AG08396 (cell line): ENCODE results near the gene TEX12.
"Not testable (repeated sequence)": the region's sequence is repeated elsewhere in the genome, so short reads cannot be mapped to it uniquely, and the experiment has no call there.

ENCODE experiments used
- DNase-seq: peaks from one replicate; pipeline ENCODE4 v3.0.0; 2012; ENCODE audit warnings: low spot score, mixed read lengths

TEX12 gene

GRCh38 chr11:112163875-112164685, 3.1 kb upstream of the TEX12 start, which contains the start of gene IL18:
TSS of gene IL18 (minus strand) at chr11:112164094. CDS start at chr11:112155053, 9,041 bp downstream.
- no peak for DNase-seq

DNA sequence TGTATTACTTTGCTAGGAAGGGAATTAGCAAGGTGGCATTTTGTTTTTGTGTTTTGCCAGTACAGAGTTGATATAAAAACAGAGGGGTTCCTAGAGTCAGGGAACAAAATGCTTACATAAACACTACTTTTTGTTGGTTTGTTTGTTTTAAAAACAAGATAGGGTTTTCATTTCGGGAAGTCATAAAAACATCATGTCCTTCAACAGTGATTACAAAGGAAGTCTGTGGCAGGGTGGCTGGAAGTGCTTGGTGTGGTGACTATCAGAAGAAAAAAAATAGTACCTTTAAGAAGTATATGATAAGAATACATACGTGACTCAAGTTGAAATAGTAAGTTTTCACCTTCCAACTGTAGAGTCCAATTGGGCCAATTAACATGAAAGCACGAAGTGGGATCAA, 2.1 kb upstream of the TEX12 start:
- DNase-seq: no peak

- DNase-seq: no peak
Measured at GRCh38 chr11:112166562-112166961, 610 bp upstream of the TEX12 start.

DNA sequence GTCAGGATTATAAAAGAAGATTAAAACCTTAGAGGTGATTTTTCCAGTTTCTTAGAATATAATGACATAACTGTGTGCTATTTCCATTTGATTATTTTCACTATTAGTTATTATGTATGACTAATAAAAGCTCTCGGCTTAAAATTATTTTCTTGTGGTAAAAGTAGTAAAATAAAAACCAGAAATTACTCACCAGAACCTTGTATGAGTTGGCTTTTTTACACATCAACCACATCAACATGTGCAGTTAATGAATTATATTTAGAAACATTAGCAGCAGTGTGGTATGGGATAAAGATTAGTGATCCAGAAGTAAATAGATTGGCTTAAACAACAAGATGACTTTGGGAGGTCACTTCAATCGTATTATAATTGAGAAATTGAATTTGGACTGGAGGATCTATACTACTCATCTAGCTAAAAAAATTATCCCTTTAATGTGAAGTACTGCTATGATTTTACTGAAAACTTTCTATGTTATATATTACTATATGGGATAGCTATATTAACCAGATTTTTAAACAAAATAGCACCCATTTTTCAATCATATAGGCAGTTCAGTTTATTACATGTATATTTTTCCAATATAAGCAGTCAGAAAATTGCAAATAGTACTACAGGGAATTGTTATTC, 5.3 kb downstream of the TEX12 start:
- peak; percentile 23 for DNase-seq

- DNase-seq: no peak
Measured at GRCh38 chr11:112173152-112173551, 6.0 kb downstream of the TEX12 start.

- DNase-seq: peak; percentile 78
Measured at GRCh38 chr11:112174789-112175598, 7.8 kb downstream of the TEX12 start, which contains the start of gene BCO2. TSS of gene BCO2 (plus strand) at chr11:112175512. CDS start at chr11:112175602, 90 bp downstream.

GRCh38 chr11:112175599-112175952, 8.4 kb downstream of the TEX12 start:
- no peak for DNase-seq

DNA sequence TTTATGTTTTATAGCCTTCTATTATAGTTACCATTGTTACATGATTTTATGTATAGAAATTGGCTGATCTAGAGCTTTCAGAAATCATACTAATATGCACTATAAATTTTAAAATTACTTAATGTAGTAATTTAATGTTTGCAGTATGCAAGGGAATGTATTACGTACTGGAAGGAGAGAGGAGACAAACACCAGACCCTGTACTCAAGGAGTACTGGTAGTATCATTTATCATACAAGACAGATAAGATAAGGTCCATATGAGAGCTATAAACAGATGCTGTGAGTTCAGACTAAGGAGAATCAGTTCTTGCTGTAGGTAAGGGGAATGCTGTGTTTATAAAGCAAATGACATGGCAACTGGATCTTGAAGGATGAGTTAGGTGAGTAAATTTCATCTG, 8.9 kb downstream of the TEX12 start:
- DNase-seq: no peak

DNA sequence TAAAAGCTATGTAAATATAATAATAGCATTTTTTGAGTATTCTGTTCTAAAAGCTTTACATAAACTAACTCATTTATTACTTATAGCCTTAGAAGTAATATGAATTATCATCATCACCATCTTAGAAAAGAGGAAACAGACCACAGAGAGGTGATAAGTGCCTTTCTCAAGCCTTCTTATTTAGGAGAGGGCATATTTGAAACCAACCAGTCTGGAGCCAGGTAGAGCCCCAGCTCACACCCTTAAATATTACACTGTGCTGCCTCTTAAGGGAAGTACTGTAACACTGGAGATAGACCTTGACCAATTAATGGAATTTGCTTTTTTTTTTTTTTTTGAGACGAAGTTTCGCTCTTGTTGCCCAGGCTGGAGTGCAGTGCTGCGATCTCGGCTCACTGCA, 10.4 kb downstream of the TEX12 start:
- no peak for DNase-seq

- DNase-seq: no peak
Measured at GRCh38 chr11:112178428-112178827, 11.3 kb downstream of the TEX12 start.

DNA sequence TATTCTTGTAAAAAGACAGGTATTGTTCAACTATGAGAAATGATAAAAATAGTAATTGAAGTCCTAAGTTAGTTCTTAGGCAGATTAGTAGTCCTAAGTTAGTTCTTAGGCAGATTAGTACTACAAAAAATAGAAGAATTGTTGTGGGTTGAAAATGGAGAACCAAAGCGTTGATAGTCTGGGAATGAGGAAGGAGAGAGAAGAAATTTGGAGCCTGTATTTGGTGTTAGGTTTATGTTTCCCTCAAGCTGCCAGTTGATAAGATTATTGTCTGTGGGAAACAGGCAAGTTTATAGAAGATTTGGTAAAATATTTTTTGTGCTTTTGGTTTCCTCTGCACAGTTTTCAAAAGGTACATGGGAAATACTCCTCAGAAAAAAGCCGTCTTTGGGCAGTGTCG, 11.8 kb downstream of the TEX12 start:
- DNase-seq: no peak

GRCh38 chr11:112179601-112180000, 12.4 kb downstream of the TEX12 start:
- DNase-seq: no peak

GRCh38 chr11:112182867-112183266, 15.7 kb downstream of the TEX12 start:
- DNase-seq: no peak

GRCh38 chr11:112185883-112186282, 18.7 kb downstream of the TEX12 start:
- DNase-seq: no peak

GRCh38 chr11:112186304-112186703, 19.1 kb downstream of the TEX12 start:
- DNase-seq: no peak

GRCh38 chr11:112195113-112195512, 27.9 kb downstream of the TEX12 start:
- not testable (repeated sequence) for DNase-seq

DNA sequence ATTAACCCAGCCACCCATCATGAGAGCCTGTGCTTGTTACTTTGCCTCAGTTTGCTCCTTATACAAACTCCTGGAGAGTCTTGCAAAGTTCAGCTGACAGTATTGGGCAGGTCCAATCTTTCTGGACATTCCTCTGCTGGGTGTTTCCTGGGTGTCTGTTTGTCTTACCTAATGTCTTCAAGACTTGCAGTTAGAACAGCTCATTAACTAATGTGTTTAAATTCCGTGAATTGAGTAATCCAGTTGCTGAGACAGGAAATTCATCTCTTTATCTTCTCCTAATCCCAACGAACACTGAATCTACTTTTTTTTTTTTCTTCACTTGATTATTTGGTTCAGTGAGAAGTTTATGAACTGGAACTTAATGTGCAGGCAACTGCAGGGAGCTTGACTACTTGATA, 28.8 kb downstream of the TEX12 start:
- no peak for DNase-seq

- DNase-seq: no peak
Measured at GRCh38 chr11:112196519-112197087, 29.4 kb downstream of the TEX12 start.

GRCh38 chr11:112199101-112199500, 31.9 kb downstream of the TEX12 start:
- not testable (repeated sequence) for DNase-seq

- no peak for DNase-seq
Measured at GRCh38 chr11:112200252-112200651, 33.1 kb downstream of the TEX12 start.

- no peak for DNase-seq
Measured at GRCh38 chr11:112206071-112206470, 38.9 kb downstream of the TEX12 start.

- no peak for DNase-seq
Measured at GRCh38 chr11:112210890-112211289, 43.7 kb downstream of the TEX12 start.
